ENCODE measurements around the gene NTS.

GRCh38 chr12:85856966-85857365 lies 17.1 kb upstream of the NTS start:
- TF ChIP-seq EZH2 (IDR thresholded peaks at IDR 0.05; ENCODE audit: low read depth, unreplicated experiment) (no peak), CTCF (conservative IDR thresholded peaks at IDR 0.05; ENCODE audit: low read depth in 2 of 2) (no peak), POLR2AphosphoS5 (IDR thresholded peaks at IDR 0.05; ENCODE audit: low read depth) (no peak), REST (IDR thresholded peaks at IDR 0.05; ENCODE audit: unreplicated experiment) (no peak), STAT1 (IDR thresholded peaks at IDR 0.05; ENCODE audit: unreplicated experiment) (no peak), JUNB (IDR thresholded peaks at IDR 0.05; ENCODE audit: unreplicated experiment) (no peak), EZH2phosphoT487 (IDR thresholded peaks at IDR 0.05; ENCODE audit: unreplicated experiment) (no peak), NANOG (IDR thresholded peaks at IDR 0.05; ENCODE audit: borderline replicate concordance) (no peak), CREB1 (CRISPR knock-in tag; IDR thresholded peaks at IDR 0.05; ENCODE audit: low read depth) (no peak), ETS1 (IDR thresholded peaks at IDR 0.05) (no peak), ZNF114 (CRISPR knock-in tag; IDR thresholded peaks at IDR 0.05) (no peak), ZNF331 (CRISPR knock-in tag; IDR thresholded peaks at IDR 0.05; ENCODE audit: low read depth) (no peak)

Measured in GM23338 (cell line).